Measurements from ENCODE around the gene SERTAD2.

The SERTAD2 gene

GRCh38 chr2:64650296-64650695 is 3.4 kb downstream of the SERTAD2 start:
- no peak for DNase-seq (ENCODE audit: extremely low read depth, low read depth)
- no peak overlapping the region for H3K4me3 ChIP-seq (replicated peaks; ENCODE audit: low read depth, low read length)
- no peak for TF ChIP-seq CTCF (IDR thresholded peaks at IDR 0.05; ENCODE audit: low read depth, low read length, missing control alignments)

GRCh38 chr2:64649626-64650025 is 4.1 kb downstream of the SERTAD2 start:
- H3K4me3 ChIP-seq (replicated peaks; ENCODE audit: low read depth, low read length): no peak overlapping the region
- DNase-seq (ENCODE audit: extremely low read depth, low read depth): no peak
- TF ChIP-seq CTCF (IDR thresholded peaks at IDR 0.05; ENCODE audit: low read depth, low read length, missing control alignments): no peak

DNA sequence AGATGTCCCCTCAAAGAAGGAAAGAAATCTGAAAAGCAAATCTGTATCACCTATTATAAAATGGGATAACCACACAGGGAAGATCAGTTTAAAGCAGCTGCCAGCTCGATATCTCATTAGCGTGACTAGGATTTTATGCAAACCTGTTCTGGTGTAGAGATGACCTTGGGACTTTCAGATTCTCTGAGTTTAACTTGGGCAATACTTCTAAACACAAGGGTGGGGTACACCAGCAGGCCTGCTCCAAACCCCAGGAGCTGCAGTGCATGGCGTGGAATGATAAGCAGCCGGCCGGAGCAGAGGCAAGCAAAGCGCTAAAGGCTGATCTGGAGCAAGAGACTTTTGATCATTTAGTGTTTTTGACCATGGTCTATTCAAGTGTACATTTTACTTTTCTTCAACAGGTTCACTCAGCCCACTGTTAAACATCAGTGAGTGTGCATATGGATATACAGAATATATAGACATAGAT is 4.7 kb downstream of the SERTAD2 start:
- DNase-seq (ENCODE audit: extremely low read depth, low read depth): no peak
- H3K4me3 ChIP-seq (replicated peaks; ENCODE audit: low read depth, low read length): no peak overlapping the region
- no peak for TF ChIP-seq CTCF (IDR thresholded peaks at IDR 0.05; ENCODE audit: low read depth, low read length, missing control alignments)

- DNase-seq (ENCODE audit: extremely low read depth, low read depth): no peak
- TF ChIP-seq CTCF (IDR thresholded peaks at IDR 0.05; ENCODE audit: low read depth, low read length, missing control alignments): peak; percentile 93
Observed at GRCh38 chr2:64646007-64646880, 7.5 kb downstream of the SERTAD2 start.

GRCh38 chr2:64644458-64645382 is 9.0 kb downstream of the SERTAD2 start:
- no peak for DNase-seq (ENCODE audit: extremely low read depth, low read depth)
- H3K4me3 ChIP-seq (replicated peaks; ENCODE audit: low read depth, low read length): peak overlapping the region; percentile 46
- no peak for TF ChIP-seq CTCF (IDR thresholded peaks at IDR 0.05; ENCODE audit: low read depth, low read length, missing control alignments)

More at GRCh38 chr2:64646007-64646880, 7.5 kb downstream of the SERTAD2 start:
- no peak overlapping the region for H3K4me3 ChIP-seq (replicated peaks; ENCODE audit: low read depth, low read length)

GRCh38 chr2:64643838-64644457 is 9.8 kb downstream of the SERTAD2 start:
- TF ChIP-seq CTCF (IDR thresholded peaks at IDR 0.05; ENCODE audit: low read depth, low read length, missing control alignments): no peak
- no peak for DNase-seq (ENCODE audit: extremely low read depth, low read depth)
- peak overlapping the region; percentile 46 for H3K4me3 ChIP-seq (replicated peaks; ENCODE audit: low read depth, low read length)
